ENCODE data around the gene HCST. TPM values are rescaled to one million over a fixed set of nuclear protein-coding genes. Genes with fewer than 3 reads are reported as not detected.
A peak's percentile ranks its signal among the peaks of the same experiment; 100 is the strongest.

HCST gene, protein sequence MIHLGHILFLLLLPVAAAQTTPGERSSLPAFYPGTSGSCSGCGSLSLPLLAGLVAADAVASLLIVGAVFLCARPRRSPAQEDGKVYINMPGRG
- 1 to 10 TPM; 2.4 to 4.8 TPM for total RNA-seq

DNA sequence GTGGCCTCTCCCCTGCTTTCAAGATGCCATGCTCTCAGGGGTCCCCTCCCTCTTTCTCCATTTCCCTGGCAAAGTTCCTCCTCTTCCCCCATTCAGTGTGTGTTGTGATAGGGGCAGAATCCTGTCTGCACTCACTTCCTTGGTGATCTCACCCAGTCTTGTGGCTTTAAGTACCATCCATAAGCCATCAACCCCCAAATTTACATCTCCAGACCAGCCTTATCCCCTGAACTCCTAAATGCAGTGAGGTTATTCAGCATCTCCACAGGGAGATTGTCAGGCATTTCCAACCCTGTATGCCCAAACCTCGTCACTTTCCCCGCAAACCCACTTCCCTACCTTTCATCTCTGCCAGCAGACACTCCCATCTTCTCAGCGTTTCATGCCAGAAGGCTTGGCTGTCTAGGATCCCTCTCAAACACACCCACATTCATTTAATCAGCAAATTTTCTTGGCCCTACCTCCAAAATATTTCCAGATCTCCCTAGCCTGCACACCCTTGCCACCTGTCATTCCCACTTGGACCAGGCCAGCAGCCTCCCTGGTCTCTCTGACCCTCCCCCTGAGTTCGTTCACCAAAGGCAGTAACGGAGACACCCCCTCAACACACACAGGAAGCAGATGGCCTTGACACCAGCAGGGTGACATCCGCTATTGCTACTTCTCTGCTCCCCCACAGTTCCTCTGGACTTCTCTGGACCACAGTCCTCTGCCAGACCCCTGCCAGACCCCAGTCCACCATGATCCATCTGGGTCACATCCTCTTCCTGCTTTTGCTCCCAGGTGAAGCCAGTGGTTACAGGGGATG is at the start of gene HCST:
HCST (plus strand) TSS at position 676 of the 808 bp plus-strand sequence; CDS start at position 741, 65 bp downstream.
- H3K27me3 ChIP-seq = no peaks in the 10 kb centered on the region
- TF ChIP-seq, protein P1, sequence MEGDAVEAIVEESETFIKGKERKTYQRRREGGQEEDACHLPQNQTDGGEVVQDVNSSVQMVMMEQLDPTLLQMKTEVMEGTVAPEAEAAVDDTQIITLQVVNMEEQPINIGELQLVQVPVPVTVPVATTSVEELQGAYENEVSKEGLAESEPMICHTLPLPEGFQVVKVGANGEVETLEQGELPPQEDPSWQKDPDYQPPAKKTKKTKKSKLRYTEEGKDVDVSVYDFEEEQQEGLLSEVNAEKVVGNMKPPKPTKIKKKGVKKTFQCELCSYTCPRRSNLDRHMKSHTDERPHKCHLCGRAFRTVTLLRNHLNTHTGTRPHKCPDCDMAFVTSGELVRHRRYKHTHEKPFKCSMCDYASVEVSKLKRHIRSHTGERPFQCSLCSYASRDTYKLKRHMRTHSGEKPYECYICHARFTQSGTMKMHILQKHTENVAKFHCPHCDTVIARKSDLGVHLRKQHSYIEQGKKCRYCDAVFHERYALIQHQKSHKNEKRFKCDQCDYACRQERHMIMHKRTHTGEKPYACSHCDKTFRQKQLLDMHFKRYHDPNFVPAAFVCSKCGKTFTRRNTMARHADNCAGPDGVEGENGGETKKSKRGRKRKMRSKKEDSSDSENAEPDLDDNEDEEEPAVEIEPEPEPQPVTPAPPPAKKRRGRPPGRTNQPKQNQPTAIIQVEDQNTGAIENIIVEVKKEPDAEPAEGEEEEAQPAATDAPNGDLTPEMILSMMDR (IDR thresholded peaks at IDR 0.05) = no peak
- H3K9me3 ChIP-seq = no peaks in the 10 kb centered on the region
- peak within 1 kb of the TSS; percentile 89 for H3K27ac ChIP-seq
- peaks cover 3% of the 10 kb centered on the region for H3K4me1 ChIP-seq
- intact Hi-C loops (cut with DNase I) = no loop called here
- no peaks in the 10 kb centered on the region for H3K36me3 ChIP-seq
- peak within 1 kb of the TSS; percentile 46 to 57 for H3K9ac ChIP-seq (ENCODE audit: low read depth in 2 of 2, low read length in 2 of 2)
- DNase-seq = no peak
- peak within 1 kb of the TSS; percentile 21 for H3K4me3 ChIP-seq

DNA sequence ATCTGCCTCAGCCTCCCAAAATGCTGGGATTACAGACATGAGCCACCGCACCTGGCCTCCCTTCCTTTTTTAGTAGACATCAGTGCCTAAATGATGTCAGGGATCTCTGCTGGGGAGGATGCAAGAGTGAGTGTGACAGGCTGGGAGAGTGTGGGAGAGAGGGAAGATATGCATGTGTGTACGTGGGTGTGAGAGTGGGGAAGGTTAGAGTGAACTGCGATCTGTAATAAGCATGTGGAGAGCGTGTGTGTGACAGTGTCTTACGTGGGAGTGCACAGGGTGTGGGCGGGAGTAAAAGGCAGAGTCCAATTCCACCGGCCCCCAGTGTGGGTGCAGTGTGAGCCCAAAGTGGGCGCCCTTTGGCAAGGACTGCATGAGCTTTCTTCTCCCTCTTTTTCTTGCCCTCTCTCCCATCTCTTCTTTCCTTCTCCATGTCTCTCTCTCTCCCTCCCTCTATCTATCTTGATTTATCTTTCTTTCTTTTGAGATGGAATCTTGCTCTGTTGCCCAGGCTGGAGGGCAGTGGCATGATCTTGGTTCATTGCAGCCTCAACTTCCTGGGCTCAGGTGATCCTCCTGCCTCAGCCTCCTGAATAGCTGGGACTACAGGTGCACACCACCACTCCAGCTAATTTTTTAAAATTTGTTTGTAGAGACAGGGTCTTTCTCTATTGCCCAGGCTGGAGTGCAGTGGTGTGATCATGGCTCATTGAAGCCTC is 49.1 kb upstream of the HCST start:
- DNase-seq = no peak
- H3K4me3 ChIP-seq = no peak overlapping the region
- no peaks in the 10 kb centered on the region for H3K36me3 ChIP-seq
- H3K9me3 ChIP-seq = no peaks in the 10 kb centered on the region
- intact Hi-C loops (cut with DNase I) = no loop called here
- H3K27ac ChIP-seq = no peak overlapping the region
- peaks cover 21% of the 10 kb centered on the region for H3K27me3 ChIP-seq
- no peak overlapping the region for H3K9ac ChIP-seq (ENCODE audit: low read depth in 2 of 2, low read length in 2 of 2)
- TF ChIP-seq, protein P1 (IDR thresholded peaks at IDR 0.05) = no peak
- H3K4me1 ChIP-seq = no peaks in the 10 kb centered on the region

DNA sequence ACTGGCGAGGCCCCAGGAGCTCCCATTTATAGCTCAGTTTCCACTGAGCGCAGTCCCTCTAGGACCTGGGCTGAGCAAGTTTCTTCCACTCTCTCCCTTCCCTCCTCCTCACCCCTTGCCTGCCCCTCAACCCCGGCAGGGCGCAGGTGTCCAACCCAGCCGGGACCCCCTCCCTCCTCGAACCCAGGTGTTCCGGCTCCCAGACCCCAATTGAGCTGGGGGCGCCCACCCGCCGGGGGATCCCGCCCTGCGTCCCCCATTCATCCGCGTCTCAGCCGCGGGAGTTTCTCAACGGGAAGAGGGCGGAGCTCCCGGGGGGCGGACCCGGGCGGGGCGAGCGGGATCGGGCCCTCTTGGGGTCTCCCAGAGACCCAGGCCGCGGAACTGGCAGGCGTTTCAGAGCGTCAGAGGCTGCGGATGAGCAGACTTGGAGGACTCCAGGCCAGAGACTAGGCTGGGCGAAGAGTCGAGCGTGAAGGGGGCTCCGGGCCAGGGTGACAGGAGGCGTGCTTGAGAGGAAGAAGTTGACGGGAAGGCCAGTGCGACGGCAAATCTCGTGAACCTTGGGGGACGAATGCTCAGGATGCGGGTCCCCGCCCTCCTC is 45.7 kb upstream of the HCST start, which contains the start of gene KIRREL2:
KIRREL2 (plus strand) TSS at position 366 of the 604 bp plus-strand sequence; CDS start at position 575, 209 bp downstream.
- intact Hi-C loops (cut with DNase I) = no loop called here
- peak within 1 kb of the TSS in 1 of 2 donors; percentile 35 for H3K9ac ChIP-seq (ENCODE audit: low read depth in 2 of 2, low read length in 2 of 2)
- H3K4me1 ChIP-seq = no peaks in the 10 kb centered on the region
- TF ChIP-seq, protein P1 (IDR thresholded peaks at IDR 0.05) = no peak
- H3K27me3 ChIP-seq = peaks cover 35% of the 10 kb centered on the region
- no peak for DNase-seq
- no peaks in the 10 kb centered on the region for H3K9me3 ChIP-seq
- no peaks in the 10 kb centered on the region for H3K36me3 ChIP-seq
- H3K4me3 ChIP-seq = peak within 1 kb of the TSS; percentile 34
- no peak within 1 kb of the TSS for H3K27ac ChIP-seq

DNA sequence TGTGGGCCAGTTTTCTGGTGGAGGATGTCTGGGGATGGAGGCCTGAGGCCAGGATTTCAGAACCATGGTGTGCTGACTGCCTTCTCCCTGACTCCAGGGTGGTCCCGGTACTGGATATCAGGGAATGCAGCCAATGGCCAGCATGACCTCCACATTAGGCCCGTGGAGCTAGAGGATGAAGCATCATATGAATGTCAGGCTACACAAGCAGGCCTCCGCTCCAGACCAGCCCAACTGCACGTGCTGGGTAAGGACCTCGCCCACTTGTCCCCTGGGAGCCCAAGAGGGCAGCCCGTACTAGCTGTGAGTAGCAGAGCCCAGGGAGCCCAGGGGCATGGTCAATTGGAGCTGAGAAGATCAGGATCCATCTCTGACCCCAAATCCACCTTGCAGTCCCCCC is 44.0 kb upstream of the HCST start:
- Histone ChIP-seq H3K9me3 (no peaks in the 10 kb centered on the region), H3K27ac (no peak overlapping the region), H3K9ac (ENCODE audit: low read depth in 2 of 2, low read length in 2 of 2) (no peak overlapping the region), H3K27me3 (peaks cover 30% of the 10 kb centered on the region), H3K36me3 (no peaks in the 10 kb centered on the region), H3K4me3 (no peak overlapping the region), H3K4me1 (no peaks in the 10 kb centered on the region)
- intact Hi-C loops (cut with DNase I) = no loop called here
- DNase-seq = no peak
- TF ChIP-seq, protein P1 (IDR thresholded peaks at IDR 0.05) = no peak

DNA sequence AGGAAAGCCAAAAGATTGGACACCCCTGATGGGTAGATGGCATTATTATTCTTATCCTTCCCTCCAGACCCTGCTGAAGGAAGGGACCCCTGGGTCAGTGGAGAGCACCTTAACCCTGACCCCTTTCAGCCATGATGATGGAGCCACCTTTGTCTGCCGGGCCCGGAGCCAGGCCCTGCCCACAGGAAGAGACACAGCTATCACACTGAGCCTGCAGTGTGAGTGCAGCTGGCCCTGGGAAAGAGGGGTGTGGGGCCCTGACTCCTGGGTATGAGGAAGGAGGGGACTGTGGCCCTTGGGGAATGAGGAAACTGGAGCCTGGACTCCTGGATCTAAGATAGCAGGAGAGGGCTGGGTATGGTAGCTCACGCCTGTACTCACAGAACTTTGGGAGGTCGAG is 42.9 kb upstream of the HCST start:
- TF ChIP-seq, protein P1 (IDR thresholded peaks at IDR 0.05) = no peak
- no peaks in the 10 kb centered on the region for H3K4me1 ChIP-seq
- no peak for DNase-seq
- intact Hi-C loops (cut with DNase I) = no loop called here
- no peak overlapping the region for H3K4me3 ChIP-seq
- no peak overlapping the region for H3K9ac ChIP-seq (ENCODE audit: low read depth in 2 of 2, low read length in 2 of 2)
- no peaks in the 10 kb centered on the region for H3K9me3 ChIP-seq
- H3K27ac ChIP-seq = no peak overlapping the region
- H3K36me3 ChIP-seq = no peaks in the 10 kb centered on the region
- peaks cover 30% of the 10 kb centered on the region for H3K27me3 ChIP-seq
